Fibroblast of the aortic adventitia (primary cell): ENCODE data around the gene NKD1. TPM values are rescaled to one million over a fixed set of nuclear protein-coding genes. Genes with fewer than 3 reads are reported as not detected.

Experiments
- DNase-seq: peaks from one replicate; pipeline ENCODE4 v3.0.0-alpha.2; 2010; ENCODE audit warnings: low read depth
- H3K4me3 ChIP-seq: 2 replicates; pipeline ENCODE4 v1.5.1; 2011; ENCODE audit warnings: low read depth, mild to moderate bottlenecking, control low read depth, low read length, moderate library complexity
- CTCF ChIP-seq: IDR thresholded peaks from 2 replicates; pipeline ENCODE4 v1.5.1; 2011; ENCODE audit warnings: mild to moderate bottlenecking, low read length, control low read depth, inconsistent platforms; ENCODE audit not compliant: insufficient read depth
- total RNA-seq: library from RNA; depleted of rRNA; stranded (reverse); fragments of >200 nt; gene quantifications from 2 replicates; pipeline ENCODE4 v1.2.3, GENCODE V29; 2012; ENCODE audit warnings: low replicate concordance

NKD1 gene
- total RNA-seq, 1 donor, result 0.09 TPM

GRCh38 chr16:50630394-50631020 is 82.3 kb downstream of the NKD1 start:
- DNase-seq, result no peak
- H3K4me3 ChIP-seq, result no peak overlapping the region
- no peak for TF ChIP-seq CTCF

- no peak overlapping the region for H3K4me3 ChIP-seq
- no peak for DNase-seq
- TF ChIP-seq CTCF, result no peak
These were observed 83.2 kb downstream of the NKD1 start for GRCh38 chr16:50631249-50631984.

DNA sequence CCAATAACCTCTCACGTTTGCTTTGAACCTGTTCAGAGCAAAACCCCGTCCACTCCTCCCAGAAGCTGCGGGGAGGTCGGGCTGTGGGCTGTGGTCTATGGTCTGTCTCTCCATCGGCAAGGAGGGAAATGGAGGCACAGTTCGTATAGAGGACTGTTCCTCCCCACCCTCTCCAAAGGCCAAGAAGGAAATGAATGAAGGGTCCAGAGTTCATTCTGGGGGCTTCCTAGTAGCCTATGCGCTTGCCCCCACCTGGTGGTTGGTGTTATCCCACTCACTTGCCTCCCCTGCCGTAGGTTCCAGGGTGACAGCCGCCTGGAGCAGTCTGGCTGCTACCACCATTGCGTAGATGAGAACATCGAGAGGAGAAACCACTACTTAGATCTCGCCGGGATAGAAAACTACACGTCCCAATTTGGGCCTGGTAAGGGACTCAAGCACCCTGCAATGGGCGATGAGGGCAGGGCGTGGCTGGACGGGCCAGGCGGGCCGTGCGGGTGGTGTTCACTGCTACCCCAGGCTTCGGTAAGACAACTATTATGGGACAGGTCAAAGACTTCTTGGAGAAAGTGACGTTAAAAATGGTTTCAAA is 83.9 kb downstream of the NKD1 start:
- TF ChIP-seq CTCF, result no peak
- H3K4me3 ChIP-seq, result no peak overlapping the region
- no peak for DNase-seq

DNA sequence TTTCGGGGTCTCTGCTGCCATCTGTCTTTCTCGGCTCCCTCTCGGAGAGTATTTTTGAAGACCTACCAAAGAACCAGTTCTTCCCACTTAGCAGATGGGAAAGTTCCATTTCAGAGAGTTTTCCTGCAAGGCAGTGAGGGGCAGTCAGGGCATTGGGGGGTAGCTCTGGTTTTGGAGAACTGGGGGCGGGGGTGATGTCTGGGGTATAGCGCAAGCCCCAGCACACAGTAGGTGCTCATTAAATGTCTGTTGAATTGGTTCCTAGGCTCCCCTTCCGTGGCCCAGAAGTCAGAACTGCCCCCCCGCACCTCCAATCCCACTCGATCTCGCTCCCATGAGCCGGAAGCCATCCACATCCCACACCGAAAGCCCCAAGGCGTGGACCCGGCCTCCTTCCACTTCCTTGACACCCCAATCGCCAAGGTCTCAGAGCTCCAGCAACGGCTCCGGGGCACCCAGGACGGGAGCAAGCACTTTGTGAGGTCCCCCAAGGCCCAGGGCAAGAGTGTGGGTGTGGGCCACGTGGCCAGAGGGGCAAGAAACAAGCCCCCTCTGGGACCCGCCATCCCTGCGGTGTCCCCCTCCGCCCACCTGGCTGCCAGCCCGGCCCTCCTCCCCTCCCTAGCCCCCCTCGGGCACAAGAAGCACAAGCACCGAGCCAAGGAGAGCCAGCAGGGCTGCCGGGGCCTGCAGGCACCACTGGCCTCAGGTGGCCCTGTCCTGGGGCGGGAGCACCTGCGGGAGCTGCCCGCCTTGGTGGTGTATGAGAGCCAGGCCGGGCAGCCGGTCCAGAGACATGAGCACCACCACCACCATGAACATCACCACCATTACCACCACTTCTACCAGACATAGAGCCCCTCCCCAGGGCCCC is 85.0 kb downstream of the NKD1 start:
- no peak for DNase-seq
- TF ChIP-seq CTCF, result no peak
- H3K4me3 ChIP-seq, result no peak overlapping the region

- no peak for TF ChIP-seq CTCF
- no peak for DNase-seq
- H3K4me3 ChIP-seq, result no peak overlapping the region
These were observed 85.9 kb downstream of the NKD1 start for GRCh38 chr16:50634090-50634489.

DNA sequence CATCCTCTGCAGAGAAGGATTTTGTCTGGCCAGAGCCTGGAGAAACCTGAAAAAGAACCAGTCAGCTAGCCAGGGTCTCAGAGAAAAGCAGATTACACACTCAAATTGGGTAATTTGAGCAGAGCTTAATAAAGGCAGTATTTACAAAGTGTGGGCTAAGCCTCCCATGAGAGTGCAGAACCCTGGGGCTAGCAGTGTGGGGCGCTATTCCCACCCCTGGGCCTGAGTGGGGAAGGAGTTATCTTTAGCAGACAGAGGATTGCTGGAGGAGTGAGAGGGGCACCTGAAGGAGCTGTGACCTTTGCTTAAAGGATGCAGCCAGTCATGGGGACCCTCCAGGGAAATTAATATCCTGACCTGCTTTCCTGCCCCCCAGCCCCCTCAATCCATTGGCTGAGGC is 86.8 kb downstream of the NKD1 start:
- no peak overlapping the region for H3K4me3 ChIP-seq
- no peak for TF ChIP-seq CTCF
- no peak for DNase-seq
